GM19043 (cell line): Measurements from ENCODE around the gene NPBWR2.

Experiments used
- ATAC-seq: cut with Tn5 transposase; IDR thresholded peaks from one replicate; pipeline ENCODE4 v1.9.1; 2021; ENCODE audit warnings: low read depth; ENCODE audit not compliant: unreplicated experiment

Gene NPBWR2

GRCh38 chr20:64105846-64106434, 1.4 kb downstream of the NPBWR2 start:
- no peak for ATAC-seq

- ATAC-seq, result no peak
These were observed 2.5 kb downstream of the NPBWR2 start for GRCh38 chr20:64104667-64105451.

- ATAC-seq, result no peak
These were observed 3.3 kb downstream of the NPBWR2 start for GRCh38 chr20:64103871-64104666.

- ATAC-seq, result no peak
These were observed 4.6 kb downstream of the NPBWR2 start for GRCh38 chr20:64102647-64103354.

- no peak for ATAC-seq
These were observed 5.4 kb downstream of the NPBWR2 start for GRCh38 chr20:64101731-64102621.

GRCh38 chr20:64100946-64101688, 6.2 kb downstream of the NPBWR2 start:
- ATAC-seq, result no peak

GRCh38 chr20:64100566-64100888, 6.8 kb downstream of the NPBWR2 start:
- no peak for ATAC-seq

- ATAC-seq, result no peak
These were observed 7.3 kb downstream of the NPBWR2 start for GRCh38 chr20:64099880-64100565.

- ATAC-seq, result no peak
These were observed 8.1 kb downstream of the NPBWR2 start for GRCh38 chr20:64099086-64099786.

GRCh38 chr20:64098471-64099013, 8.8 kb downstream of the NPBWR2 start:
- ATAC-seq, result no peak

- no peak for ATAC-seq
These were observed 10.8 kb downstream of the NPBWR2 start for GRCh38 chr20:64096535-64096934.

- no peak for ATAC-seq
These were observed 11.4 kb downstream of the NPBWR2 start for GRCh38 chr20:64095927-64096326.

GRCh38 chr20:64095455-64095854, 11.9 kb downstream of the NPBWR2 start:
- ATAC-seq, result no peak

GRCh38 chr20:64093013-64093503, 14.3 kb downstream of the NPBWR2 start:
- ATAC-seq, result no peak

- no peak for ATAC-seq
These were observed 14.9 kb downstream of the NPBWR2 start for GRCh38 chr20:64092258-64093012.

- ATAC-seq, result no peak
These were observed 15.6 kb downstream of the NPBWR2 start for GRCh38 chr20:64091770-64092169.

GRCh38 chr20:64091340-64091739, 16.0 kb downstream of the NPBWR2 start:
- ATAC-seq, result no peak
